GM12878 (cell line): ENCODE data around the gene SLC2A9. TPM values are rescaled to one million over a fixed set of nuclear protein-coding genes. Genes with fewer than 3 reads are reported as not detected.

Experiments used
- ATAC-seq: fragments of 200-7000 bp; cut with Tn5 transposase; 3 replicates; pipeline ENCODE4 v1.9.1; 2020; ENCODE audit warnings: mild to moderate bottlenecking, moderate library complexity
- BruUV-seq: library from RNA; stranded (reverse); fragments of 400-500 nt; replicated peaks from 2 replicates; lab custom pipeline; 2021; lab: Mats Ljungman, UMichigan
- CTCF ChIA-PET: fragments of 300-600 bp; sonication (Branson Sonifier 250); formaldehyde crosslinking; extraction: SDS; loops from one replicate; lab custom pipeline; 2021; ENCODE audit warnings: inconsistent platforms; lab: Yijun Ruan, JAX
- POLR2A ChIA-PET: fragments of 350-600 bp; formaldehyde crosslinking; extraction: SDS; loops from one replicate; lab custom pipeline; 2021; ENCODE audit warnings: inconsistent platforms; lab: Charles Lee
- RAD21 ChIA-PET: fragments of 300-600 bp; sonication (Branson Sonifier 250); formaldehyde crosslinking; loops from one replicate; lab custom pipeline; 2023; ENCODE audit warnings: antibody characterized with exemption; ENCODE audit not compliant: unreplicated experiment; lab: Charles Lee
- SMC1A ChIA-PET: fragments of 300-600 bp; sonication (Branson Sonifier 250); formaldehyde crosslinking; loops from one replicate; lab custom pipeline; 2023; ENCODE audit not compliant: unreplicated experiment, uncharacterized antibody; lab: Charles Lee
- DNase-seq: peaks from one replicate; pipeline ENCODE4 v3.0.0-alpha.2; 2011; ENCODE audit warnings: low read depth, low spot score
- FAIRE-seq: peaks from 3 replicates; lab custom pipeline; 2011; peaks lifted over from hg19 to GRCh38; lab: Jason Lieb, UNC
- H2AFZ ChIP-seq: 2 replicates; pipeline ENCODE4 v1.6.0; 2011; ENCODE audit warnings: low read depth, low read length, control low read depth; ENCODE audit not compliant: control insufficient read depth
- H3K27ac ChIP-seq: 2 replicates; pipeline ENCODE4 v1.5.1; 2011; ENCODE audit warnings: control low read depth; ENCODE audit not compliant: control insufficient read depth, insufficient read depth
- H3K27me3 ChIP-seq, 2 experiments: replicated peaks in 1 of 2; 2 replicates each; pipeline versions ENCODE4 v1.6.0 to v1.6.1; 2011; ENCODE audit warnings: low read length in 1 of 2; ENCODE audit not compliant: control insufficient read depth in 2 of 2, insufficient read depth in 2 of 2
- H3K36me3 ChIP-seq, 2 experiments: 2 replicates each; pipeline ENCODE4 v1.5.1; 2011; ENCODE audit warnings: low read length in 1 of 2; ENCODE audit not compliant: control insufficient read depth in 2 of 2, insufficient read depth in 2 of 2
- H3K4me1 ChIP-seq: 2 replicates; pipeline ENCODE4 v1.6.1; 2011; ENCODE audit warnings: mild to moderate bottlenecking, low read length, moderate library complexity, mixed read lengths; ENCODE audit not compliant: control insufficient read depth, insufficient read depth
- H3K4me2 ChIP-seq: 2 replicates; pipeline ENCODE4 v1.6.0; 2011; ENCODE audit warnings: control low read depth; ENCODE audit not compliant: control insufficient read depth, insufficient read depth
- H3K4me3 ChIP-seq: fragments of 200-600 bp; sonication (generic); 2 replicates; pipeline ENCODE4 v1.5.1; 2016
- H3K79me2 ChIP-seq: 2 replicates; pipeline ENCODE4 v1.6.0; 2011; ENCODE audit warnings: low read length; ENCODE audit not compliant: control insufficient read depth, insufficient read depth
- H3K9ac ChIP-seq: 2 replicates; pipeline ENCODE4 v1.8.0; 2011; ENCODE audit warnings: low read length, control low read depth, mixed read lengths; ENCODE audit not compliant: control insufficient read depth, insufficient read depth
- H3K9me3 ChIP-seq: replicated peaks from 3 replicates; pipeline ENCODE4 v1.5.1; 2011; ENCODE audit warnings: mild to moderate bottlenecking, low read length; ENCODE audit not compliant: control insufficient read depth, insufficient read depth
- H4K20me1 ChIP-seq: 2 replicates; pipeline ENCODE4 v1.6.0; 2011; ENCODE audit not compliant: control insufficient read depth, insufficient read depth
- CHD2 ChIP-seq: IDR thresholded peaks from 2 replicates; pipeline ENCODE4 v1.6.1; 2011; ENCODE audit warnings: low read depth, low read length, improper control_type of control experiment, borderline replicate concordance
- RAD21 ChIP-seq: IDR thresholded peaks from 2 replicates; pipeline ENCODE4 v1.6.1; 2011; ENCODE audit warnings: mild to moderate bottlenecking, low read depth, low read length, moderate library complexity; ENCODE audit not compliant: insufficient read depth
- RAD51 ChIP-seq: fragments of 450-650 bp; IDR thresholded peaks from 2 replicates; pipeline ENCODE4 v1.6.1; 2016; ENCODE audit warnings: moderate library complexity, mild to moderate bottlenecking, inconsistent platforms
- ZBTB4 ChIP-seq: fragments of 450-650 bp; formaldehyde crosslinking; IDR thresholded peaks from 2 replicates; pipeline ENCODE4 v1.4.0; 2022; ENCODE audit warnings: mild to moderate bottlenecking, moderate library complexity
- WGBS: methylation state at CpG from one replicate; pipeline ENCODE4 v1.1.6; 2016; ENCODE audit warnings: low lambda C conversion rate; ENCODE audit not compliant: insufficient replicate concordance, insufficient coverage; ENCODE audit errors: missing lambda C conversion rate; 5-methylcytosine and 5-hydroxymethylcytosine counted together
- in situ Hi-C: fragments of 300-500 bp; cut with MboI; formaldehyde crosslinking; loops from 9 replicates; pipeline ENCODE4 v1.14.3; 2018; ENCODE audit warnings: mixed read lengths
- intact Hi-C: fragments of 100-400 bp; cut with micrococcal nuclease; formaldehyde crosslinking; loops from one replicate; pipeline ENCODE4 v1.14.2; 2022; ENCODE audit not compliant: unreplicated experiment
- polyA plus RNA-seq, 11 experiments: library from polyadenylated mRNA; depleted of rRNA in 4 of 11; unstranded in 6 of 11; stranded (reverse) in 5 of 11; fragments of >200 nt; fragmentation: Nextera tagmentation in 4 of 11; fragmentation: Illumina TruSeq in 1 of 11; extraction: Ambion mirVana in 4 of 11; extraction: Trizol in 1 of 11; gene quantifications; 1 replicate in 1 of 11; 2 replicates in 10 of 11; pipeline versions ENCODE4 v1.2.1 to v1.2.3, GENCODE V29; 2011 to 2016; ENCODE audit warnings: inconsistent platforms in 2 of 11, missing spikeins in 2 of 11, low read depth in 1 of 11
- total RNA-seq, 4 experiments: library from RNA; depleted of rRNA in 3 of 4; stranded (reverse); fragments of >200 nt in 3 of 4; fragmentation: Illumina TruSeq in 1 of 4; extraction: Trizol in 1 of 4; gene quantifications; 2 replicates each; pipeline versions ENCODE4 v1.2.1 to v1.2.3, GENCODE V29; 2013 to 2021

SLC2A9 gene
- total and polyA plus RNA-seq, 10 of the 15 experiments (the other 5 are each of a cell fraction or from before 2014, with no cell fraction given): 0.28 to 2.8 (median 1.2) TPM

GRCh38 chr4:9919047-9919446 is 102.2 kb downstream of the SLC2A9 start (continued):
- TF ChIP-seq CHD2 (no peak), RAD51 (no peak)
- TF ChIP-seq, all 136 proteins: peak for 0

GRCh38 chr4:9918484-9918883 is 102.8 kb downstream of the SLC2A9 start:
- SMC1A ChIA-PET: interaction anchor here (0.7 to 2.6 kb wide), 8 partner anchors 15 to 155 kb away, joined by 3 to 18 read pairs (median 4); no protein-coding TSS in a partner anchor
- no peak overlapping the region for H3K4me3 ChIP-seq
- no peaks in the 10 kb centered on the region for H4K20me1 ChIP-seq
- in situ Hi-C loops: no loop called here
- RAD21 ChIA-PET: interaction anchor here (1.3 to 2.8 kb wide), 2 partner anchors 92 to 96 kb away, joined by 3 to 22 read pairs; no protein-coding TSS in a partner anchor
- TF ChIP-seq ZBTB4 (CRISPR knock-in tag) (no peak), RAD21 (peak; percentile 34; the same call in 1 of the 2 replicates)
- TF ChIP-seq, all 136 proteins: peak for 1
- H3K4me1 ChIP-seq: no peaks in the 10 kb centered on the region
- no peak for FAIRE-seq
- no peaks in the 10 kb centered on the region for H3K9me3 ChIP-seq
- no peak overlapping the region for H3K9ac ChIP-seq
- intact Hi-C loops: loop anchor here (5.0 kb wide), 1 partner anchor 99 kb away; no protein-coding TSS in a partner anchor
- H3K27ac ChIP-seq: no peak overlapping the region
- BruUV-seq: no TSS peak
- CTCF ChIA-PET: interaction anchor here (0.7 to 2.7 kb wide), 7 partner anchors 12 to 154 kb away, joined by 3 to 37 read pairs (median 3); no protein-coding TSS in a partner anchor
- ATAC-seq: no peak
- H3K27me3 ChIP-seq: no peaks in the 10 kb centered on the region
- H3K79me2 ChIP-seq: no peaks in the 10 kb centered on the region
- no peak overlapping the region for H3K4me2 ChIP-seq
- 79% methylated on average over 4 of the region's 4 CpGs for WGBS
- no peak overlapping the region for H2AFZ ChIP-seq
- POLR2A ChIA-PET: interaction anchor here (0.9 kb wide), 1 partner anchor 45 kb away, joined by 4 read pairs; no protein-coding TSS in a partner anchor
- DNase-seq: no peak
- no peaks in the 10 kb centered on the region for H3K36me3 ChIP-seq
